T-helper 1 cell treated with Interleukin-12 subunit alpha and Interleukin-12 subunit beta and Interleukin-4 antibody, amounts not matched to agents 30 μg/mL and 1 μg/mL, for 36 hours (primary cell): ENCODE measurements around the gene PPM1H.
"Not testable (repeated sequence)": the region's sequence is repeated elsewhere in the genome, so short reads cannot be mapped to it uniquely, and the experiment has no call there.

Experiments
- H3K27ac Mint-ChIP-seq: one replicate; pipeline ENCODE4 v1.8.0; 2021; ENCODE audit warnings: mild to moderate bottlenecking, mixed read lengths
- H3K27me3 Mint-ChIP-seq: one replicate; pipeline ENCODE4 v1.8.0; 2021; ENCODE audit warnings: low read depth, mixed read lengths
- H3K36me3 Mint-ChIP-seq: one replicate; pipeline ENCODE4 v1.8.0; 2021; ENCODE audit warnings: low read depth, mixed read lengths
- H3K4me1 Mint-ChIP-seq: one replicate; pipeline ENCODE4 v1.8.0; 2021; ENCODE audit warnings: low read depth, mixed read lengths
- H3K4me3 Mint-ChIP-seq: one replicate; pipeline ENCODE4 v1.8.0; 2021; ENCODE audit warnings: mild to moderate bottlenecking, moderate library complexity, mixed read lengths
- H3K9me3 Mint-ChIP-seq: one replicate; pipeline ENCODE4 v1.8.0; 2021; ENCODE audit warnings: mixed read lengths

PPM1H gene

DNA sequence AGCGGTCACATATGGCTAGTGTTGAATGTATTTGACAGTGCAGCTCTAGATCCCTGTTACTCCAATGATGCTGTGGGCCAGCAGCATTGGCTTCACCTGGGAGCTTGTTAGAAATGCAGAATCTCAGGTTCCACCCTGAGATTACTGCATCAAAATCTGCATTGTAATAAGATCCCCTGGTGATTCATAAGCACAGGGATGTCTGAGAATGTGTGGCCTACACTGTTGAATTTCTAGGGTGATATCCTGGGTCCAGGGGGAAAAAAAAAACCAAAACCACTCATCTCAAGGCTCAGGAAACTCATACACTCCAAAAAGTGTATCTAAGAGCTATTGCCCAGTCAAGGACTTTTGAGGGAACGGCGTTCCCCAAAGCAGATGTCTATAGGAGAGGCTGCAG is 196.8 kb downstream of the PPM1H start:
- Mint-ChIP-seq H3K27me3 (no peaks in the 10 kb centered on the region), H3K9me3 (no peaks in the 10 kb centered on the region), H3K36me3 (no peaks in the 10 kb centered on the region), H3K4me1 (peaks cover 3% of the 10 kb centered on the region), H3K27ac (no peak overlapping the region), H3K4me3 (no peak overlapping the region)

DNA sequence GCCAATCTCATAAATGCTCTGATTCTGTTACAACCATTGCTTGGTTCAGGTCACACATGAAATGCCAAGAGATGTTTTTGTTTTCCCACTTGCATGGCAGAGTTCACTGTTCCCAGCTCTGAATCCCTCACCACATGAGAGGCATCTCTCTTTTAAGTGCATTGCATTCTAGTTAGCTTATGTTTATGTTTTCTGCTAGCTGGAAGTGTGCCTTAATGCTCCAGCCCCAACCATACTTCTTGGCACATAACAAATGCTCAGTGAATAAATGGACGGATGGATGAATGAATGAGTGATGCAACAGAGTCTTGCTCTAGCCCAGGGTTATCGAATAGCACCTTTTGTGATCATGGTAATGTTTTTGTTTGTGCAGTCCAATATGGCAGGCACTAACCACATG is 197.3 kb downstream of the PPM1H start:
- Mint-ChIP-seq H3K4me1 (peaks cover 6% of the 10 kb centered on the region), H3K27ac (no peak overlapping the region), H3K27me3 (no peaks in the 10 kb centered on the region), H3K9me3 (no peaks in the 10 kb centered on the region), H3K36me3 (no peaks in the 10 kb centered on the region), H3K4me3 (no peak overlapping the region)

DNA sequence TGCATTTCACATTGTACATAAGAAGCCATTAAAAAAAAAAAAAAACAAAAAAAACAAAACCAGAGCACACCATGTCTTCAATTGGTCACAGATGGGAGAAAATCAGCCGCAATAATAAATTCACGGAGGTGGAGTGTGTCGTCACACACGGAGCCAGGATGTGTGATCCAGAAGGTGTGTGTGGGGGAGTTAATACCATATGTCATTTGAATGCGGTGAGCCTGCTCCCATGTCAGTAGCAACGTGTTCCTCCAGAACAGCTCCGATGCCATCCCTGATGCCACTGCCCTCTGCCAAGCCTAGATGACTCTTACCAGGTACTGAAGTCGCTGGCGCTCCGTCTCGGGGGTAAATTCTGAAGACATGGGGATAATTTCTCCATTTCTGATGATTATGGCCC is 197.8 kb downstream of the PPM1H start:
- Mint-ChIP-seq H3K4me1 (peaks cover 6% of the 10 kb centered on the region), H3K9me3 (no peaks in the 10 kb centered on the region), H3K36me3 (no peaks in the 10 kb centered on the region), H3K27ac (no peak overlapping the region), H3K27me3 (no peaks in the 10 kb centered on the region), H3K4me3 (no peak overlapping the region)

DNA sequence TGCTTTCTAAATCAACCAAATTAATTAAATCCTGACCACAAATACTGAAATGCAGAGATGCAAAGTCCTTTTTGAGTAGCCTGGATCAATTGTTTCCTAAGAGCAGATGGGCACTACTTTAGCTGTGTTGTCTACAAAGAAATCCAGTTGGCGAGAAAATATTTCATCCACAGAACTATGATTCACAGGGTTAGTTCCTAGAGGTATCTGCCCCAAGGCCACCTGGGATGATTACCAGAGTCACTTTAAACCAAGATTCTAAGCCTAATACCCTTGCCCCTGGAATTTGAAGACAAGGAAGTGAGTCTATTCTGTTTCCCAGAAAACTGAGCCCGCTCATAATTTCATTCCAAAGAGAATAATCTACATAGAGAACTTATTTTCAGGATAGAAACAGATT is 198.4 kb downstream of the PPM1H start:
- Mint-ChIP-seq H3K27me3 (no peaks in the 10 kb centered on the region), H3K4me3 (no peak overlapping the region), H3K36me3 (no peaks in the 10 kb centered on the region), H3K9me3 (no peaks in the 10 kb centered on the region), H3K4me1 (peaks cover 6% of the 10 kb centered on the region), H3K27ac (no peak overlapping the region)

DNA sequence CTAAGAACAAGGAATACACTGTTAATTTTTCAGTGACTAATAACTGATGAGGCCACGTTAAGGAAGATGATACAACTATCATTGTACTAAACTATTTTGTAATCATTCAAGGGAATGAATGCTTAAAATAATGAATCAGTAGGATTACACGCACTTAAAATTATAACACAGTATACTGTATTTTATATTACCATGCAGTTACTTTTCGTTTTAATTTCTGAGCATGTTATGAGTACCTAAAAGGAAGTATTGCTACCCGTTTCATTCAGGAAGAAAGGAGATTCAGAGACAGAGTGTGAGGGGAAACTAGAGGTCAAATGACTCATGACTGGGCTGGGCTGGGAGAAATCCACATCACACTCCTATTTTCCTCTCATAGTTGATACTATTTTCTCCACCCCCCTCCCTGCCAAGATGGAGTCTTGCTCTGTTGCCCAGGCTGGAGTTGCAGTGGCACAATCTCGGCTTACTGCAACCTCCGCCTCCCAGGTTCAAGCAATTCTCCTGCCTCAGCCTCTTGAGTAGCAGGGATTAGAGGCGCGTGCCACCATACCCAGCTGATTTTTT is 202.0 kb downstream of the PPM1H start:
- Mint-ChIP-seq H3K27ac (no peak overlapping the region), H3K4me3 (no peak overlapping the region), H3K9me3 (no peaks in the 10 kb centered on the region), H3K27me3 (peaks cover 10% of the 10 kb centered on the region), H3K4me1 (peaks cover 6% of the 10 kb centered on the region), H3K36me3 (no peaks in the 10 kb centered on the region)

DNA sequence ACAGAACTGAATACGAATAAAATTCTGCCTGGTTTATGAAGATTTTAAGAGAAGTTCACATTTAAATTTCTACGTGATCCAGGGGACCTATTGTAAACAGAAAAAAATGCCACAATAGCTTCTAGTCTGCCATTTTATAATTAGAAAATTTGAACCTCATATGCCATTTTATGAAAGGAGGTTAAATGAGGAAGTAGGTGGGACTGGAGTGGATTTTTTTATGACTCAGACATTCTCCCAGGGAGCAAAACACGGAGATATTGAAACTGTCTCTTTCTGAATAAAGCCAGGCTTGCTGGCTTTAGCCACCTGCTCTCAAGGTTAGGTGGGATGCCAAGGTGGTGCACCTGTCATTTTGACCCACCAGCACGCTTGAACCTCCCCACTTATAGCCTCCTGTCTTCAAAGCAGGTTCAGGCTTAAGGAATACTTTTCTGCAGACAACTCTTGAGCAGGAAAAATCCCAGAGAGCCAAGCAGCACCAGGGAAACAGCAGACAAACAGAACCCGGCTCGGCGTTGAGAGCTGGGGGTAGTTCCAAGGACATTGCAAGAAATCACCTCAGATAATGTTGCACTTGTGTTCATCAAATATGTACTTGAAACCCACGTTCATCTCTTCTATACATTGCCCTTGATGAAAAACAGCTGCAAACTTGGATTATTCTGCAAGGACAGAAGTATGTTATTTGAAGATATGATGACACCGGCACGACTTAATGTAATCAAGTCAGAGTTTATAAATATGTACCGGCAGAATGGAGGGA is 203.7 kb downstream of the PPM1H start:
- Mint-ChIP-seq H3K9me3 (no peaks in the 10 kb centered on the region), H3K36me3 (no peaks in the 10 kb centered on the region), H3K27me3 (peaks cover 11% of the 10 kb centered on the region), H3K27ac (no peak overlapping the region), H3K4me1 (peaks cover 6% of the 10 kb centered on the region), H3K4me3 (no peak overlapping the region)

DNA sequence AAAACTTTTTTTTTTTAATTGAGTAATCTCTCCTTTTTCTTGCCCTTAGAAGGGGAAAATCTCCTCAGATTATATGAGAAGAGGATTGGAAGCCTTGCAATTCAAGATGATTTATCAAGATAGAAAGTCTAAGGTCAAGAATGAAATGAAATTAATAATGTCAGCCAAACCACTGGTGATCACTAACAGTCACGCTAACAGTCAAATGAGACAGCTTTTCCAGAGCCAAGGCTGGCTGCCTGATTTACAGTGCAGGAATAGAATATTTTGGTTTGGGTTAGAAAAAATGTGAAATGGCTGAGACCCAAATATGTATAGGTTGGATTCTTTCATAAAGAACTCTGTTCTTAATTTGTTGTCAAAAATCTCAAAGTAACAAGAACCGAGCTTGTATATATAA is 204.3 kb downstream of the PPM1H start:
- no peak overlapping the region for H3K27ac Mint-ChIP-seq
- peaks cover 15% of the 10 kb centered on the region for H3K27me3 Mint-ChIP-seq
- peaks cover 6% of the 10 kb centered on the region for H3K4me1 Mint-ChIP-seq
- H3K36me3 Mint-ChIP-seq, result no peaks in the 10 kb centered on the region
- H3K4me3 Mint-ChIP-seq, result no peak overlapping the region
- no peaks in the 10 kb centered on the region for H3K9me3 Mint-ChIP-seq

DNA sequence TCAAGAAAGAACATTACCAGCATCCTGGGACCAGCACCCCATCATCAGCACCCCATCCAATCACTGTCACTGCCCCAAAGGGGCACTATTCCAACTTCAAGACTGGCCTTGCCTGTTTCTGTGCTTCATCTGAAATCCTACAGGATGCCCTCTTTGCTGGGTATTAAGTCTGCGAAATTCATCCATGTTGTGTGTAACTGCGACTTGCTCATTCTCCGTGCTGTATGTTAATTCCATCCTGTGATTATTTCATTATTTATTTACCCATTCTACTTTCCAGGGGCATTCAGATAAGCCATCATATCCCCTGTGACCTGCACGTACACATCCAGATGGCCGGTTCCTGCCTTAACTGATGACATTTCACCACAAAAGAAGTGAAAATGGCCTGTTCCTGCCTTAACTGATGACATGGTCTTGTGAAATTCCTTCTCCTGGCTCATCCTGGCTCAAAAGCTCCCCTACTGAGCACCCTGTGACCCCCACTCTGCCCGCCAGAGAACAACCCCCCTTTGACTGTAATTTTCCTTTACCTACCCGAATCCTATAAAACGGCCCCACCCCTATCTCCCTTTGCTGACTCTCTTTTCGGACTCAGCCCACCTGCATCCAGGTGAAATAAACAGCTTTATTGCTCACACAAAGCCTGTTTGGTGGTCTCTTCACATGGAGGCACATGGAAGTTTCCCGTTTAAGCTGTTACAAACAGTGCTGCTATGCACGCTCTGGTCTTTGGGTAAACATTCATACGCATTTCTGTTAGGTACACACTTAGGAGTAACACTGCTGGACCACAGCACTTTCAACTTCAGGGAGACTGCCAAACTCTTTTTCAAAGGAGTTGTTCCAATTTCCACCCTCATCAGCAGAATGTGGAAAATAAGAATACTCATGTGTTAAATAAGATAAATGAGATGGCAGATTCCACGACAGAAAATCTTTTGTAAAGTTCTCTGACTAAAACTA is 205.1 kb downstream of the PPM1H start:
- not testable (repeated sequence) for H3K4me1 Mint-ChIP-seq, H3K9me3 Mint-ChIP-seq, H3K36me3 Mint-ChIP-seq, H3K27ac Mint-ChIP-seq, H3K4me3 Mint-ChIP-seq
- H3K27me3 Mint-ChIP-seq, result peaks cover 15% of the 10 kb centered on the region

DNA sequence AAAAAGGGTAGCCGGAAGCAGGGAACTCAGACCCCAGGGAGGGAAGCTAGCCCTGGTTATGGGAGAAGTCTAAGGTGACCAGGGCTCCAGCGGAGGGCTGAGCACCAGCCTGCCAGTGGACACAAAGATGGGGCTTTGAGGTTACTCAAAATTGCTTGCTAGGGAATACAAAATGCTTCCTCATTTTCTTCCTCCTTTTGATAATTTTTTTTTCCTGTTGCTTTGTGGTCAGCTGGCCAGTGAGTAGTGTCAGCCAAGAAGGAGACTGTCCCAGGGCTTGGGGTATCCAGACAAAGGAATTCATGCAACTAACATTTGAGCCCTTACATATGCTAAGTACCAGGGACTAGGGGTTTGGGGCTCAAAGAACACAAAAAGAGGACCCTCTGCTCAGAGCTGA is 206.2 kb downstream of the PPM1H start:
- peaks cover 15% of the 10 kb centered on the region for H3K27me3 Mint-ChIP-seq
- H3K9me3 Mint-ChIP-seq, result no peaks in the 10 kb centered on the region
- no peak overlapping the region for H3K27ac Mint-ChIP-seq
- H3K36me3 Mint-ChIP-seq, result no peaks in the 10 kb centered on the region
- H3K4me1 Mint-ChIP-seq, result peaks cover 3% of the 10 kb centered on the region
- H3K4me3 Mint-ChIP-seq, result no peak overlapping the region

DNA sequence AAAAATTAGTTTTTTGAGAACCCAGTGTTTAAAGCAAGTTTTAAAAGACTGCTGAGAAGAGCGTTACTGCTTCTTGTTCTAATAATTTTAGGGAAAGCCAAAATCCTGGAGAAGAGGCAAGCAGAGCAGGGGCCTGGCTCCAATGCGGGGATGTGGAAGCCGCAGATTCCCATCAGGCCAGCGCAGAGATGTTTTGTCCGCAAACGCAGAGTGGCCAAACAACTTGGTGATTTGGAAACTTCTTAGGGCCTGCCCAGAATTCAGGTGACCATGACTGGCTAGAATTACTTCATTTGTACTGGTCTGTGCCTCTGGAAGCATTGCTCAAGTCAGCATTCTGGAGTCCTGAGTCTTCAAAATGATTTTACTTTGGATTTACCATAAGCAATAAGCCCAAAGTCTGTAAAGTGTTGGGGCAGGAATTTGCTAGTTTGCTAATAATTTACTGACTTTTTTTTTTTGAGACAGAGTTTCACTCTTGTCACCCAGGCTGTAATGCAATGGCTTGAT is 208.4 kb downstream of the PPM1H start:
- Mint-ChIP-seq H3K9me3 (no peaks in the 10 kb centered on the region), H3K4me1 (no peaks in the 10 kb centered on the region), H3K4me3 (no peak overlapping the region), H3K36me3 (no peaks in the 10 kb centered on the region), H3K27me3 (peaks cover 15% of the 10 kb centered on the region), H3K27ac (no peak overlapping the region)

DNA sequence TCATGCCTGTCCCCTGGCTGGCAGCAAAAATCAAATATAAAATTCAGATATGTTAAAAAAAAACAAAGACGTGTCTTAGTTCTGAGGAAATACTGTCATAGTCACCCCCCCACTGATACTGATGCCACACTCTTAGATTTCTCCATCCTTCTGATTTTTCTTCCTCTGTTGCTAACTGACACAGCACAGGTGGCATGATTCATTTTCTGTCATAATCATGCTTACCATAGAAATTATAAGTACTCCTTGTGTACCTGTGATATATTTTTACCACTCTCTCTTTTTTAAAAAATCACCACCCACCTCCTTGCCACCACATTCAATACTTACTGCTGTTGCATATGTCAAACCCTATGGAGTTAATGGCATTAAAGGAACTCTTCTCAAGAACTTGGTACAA is 209.2 kb downstream of the PPM1H start:
- H3K9me3 Mint-ChIP-seq, result no peaks in the 10 kb centered on the region

DNA sequence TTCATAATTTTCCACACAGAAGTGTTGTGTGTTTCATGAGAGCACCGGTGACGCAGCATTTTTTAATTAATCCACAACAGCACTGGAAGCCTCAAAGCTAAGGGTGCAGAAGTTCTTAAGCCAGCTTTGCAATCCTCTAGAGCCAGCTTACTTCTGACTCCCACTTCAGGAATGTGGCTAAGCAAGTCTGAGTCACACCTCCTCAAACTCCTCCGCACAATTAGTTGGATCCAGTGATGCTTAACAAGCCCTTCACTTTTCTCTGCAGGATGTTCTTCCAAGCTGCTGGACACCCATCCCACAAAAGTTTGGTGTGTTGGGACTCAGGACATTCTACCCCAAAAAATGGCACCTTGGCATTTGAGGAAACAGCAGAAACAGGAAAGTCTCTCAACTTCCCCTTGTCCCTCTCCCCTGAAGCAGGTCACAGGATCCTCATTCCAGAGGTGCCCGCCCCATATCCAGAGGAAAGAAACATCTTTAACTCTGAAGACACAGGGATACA is 210.0 kb downstream of the PPM1H start:
- no peaks in the 10 kb centered on the region for H3K36me3 Mint-ChIP-seq

More for the DNA sequence above, 209.2 kb downstream of the PPM1H start:
- H3K27me3 Mint-ChIP-seq, result peaks cover 19% of the 10 kb centered on the region
- no peak overlapping the region for H3K4me3 Mint-ChIP-seq
- H3K4me1 Mint-ChIP-seq, result no peaks in the 10 kb centered on the region
- no peak overlapping the region for H3K27ac Mint-ChIP-seq
- H3K36me3 Mint-ChIP-seq, result no peaks in the 10 kb centered on the region

DNA sequence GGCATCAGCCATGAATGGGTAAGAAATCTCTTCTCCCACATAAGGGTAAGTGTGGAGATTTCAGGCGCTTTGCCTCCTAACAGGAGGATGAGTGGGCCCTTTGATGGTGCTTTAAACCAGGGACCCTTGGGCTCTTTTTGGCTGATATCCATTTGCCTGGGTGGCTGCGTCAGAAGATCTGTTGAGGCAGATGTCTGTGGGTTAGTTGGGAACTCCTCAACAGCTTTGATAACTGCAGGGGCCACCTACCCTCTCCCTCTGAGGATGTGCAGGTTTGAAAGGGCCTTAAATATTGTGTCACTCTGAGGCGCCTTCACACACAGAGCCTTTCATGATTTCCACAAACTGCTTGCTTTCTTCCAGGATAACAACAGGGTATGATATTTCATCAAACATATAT is 210.7 kb downstream of the PPM1H start:
- no peak overlapping the region for H3K27ac Mint-ChIP-seq
- H3K9me3 Mint-ChIP-seq, result no peaks in the 10 kb centered on the region
- H3K36me3 Mint-ChIP-seq, result no peaks in the 10 kb centered on the region
- no peak overlapping the region for H3K4me3 Mint-ChIP-seq
- peaks cover 16% of the 10 kb centered on the region for H3K27me3 Mint-ChIP-seq
- no peaks in the 10 kb centered on the region for H3K4me1 Mint-ChIP-seq

More for the DNA sequence above, 210.0 kb downstream of the PPM1H start:
- Mint-ChIP-seq H3K27me3 (peaks cover 18% of the 10 kb centered on the region), H3K27ac (no peak overlapping the region), H3K4me1 (no peaks in the 10 kb centered on the region), H3K9me3 (no peaks in the 10 kb centered on the region), H3K4me3 (no peak overlapping the region)

DNA sequence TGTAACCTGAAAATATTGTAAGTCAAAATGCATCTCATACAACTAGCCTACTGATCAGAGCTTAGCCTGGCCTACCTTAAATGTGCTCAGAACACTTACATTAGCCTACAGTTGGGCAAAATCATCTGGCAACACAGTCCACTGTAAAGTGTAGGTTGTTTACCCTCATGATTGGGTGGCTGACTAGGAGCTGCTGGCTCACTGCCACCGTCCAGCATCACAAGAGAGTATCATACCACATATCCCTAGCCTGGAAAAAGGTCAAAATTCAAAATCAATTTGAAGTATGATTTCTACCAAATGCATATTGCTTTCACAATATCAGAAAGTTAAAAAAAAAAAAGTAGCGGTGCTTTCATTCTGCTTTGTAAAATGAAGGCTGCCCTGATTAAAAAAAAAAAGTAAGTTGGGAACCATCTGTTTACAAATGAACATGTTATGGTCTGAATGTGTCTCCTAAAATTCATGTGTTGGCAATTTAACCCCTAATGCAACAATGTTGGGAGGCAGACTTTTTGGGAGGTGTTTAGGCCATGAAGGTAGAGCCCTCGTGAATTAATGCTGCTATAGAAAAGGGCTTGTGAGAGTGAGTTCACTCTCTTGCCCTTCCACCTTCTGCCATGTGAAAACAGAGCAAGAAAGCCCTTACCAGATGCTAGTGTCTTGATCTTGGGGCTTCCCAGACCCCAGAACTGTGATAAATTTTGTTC is 211.8 kb downstream of the PPM1H start:
- Mint-ChIP-seq H3K4me1 (no peaks in the 10 kb centered on the region), H3K9me3 (no peaks in the 10 kb centered on the region), H3K27ac (no peak overlapping the region), H3K36me3 (no peaks in the 10 kb centered on the region), H3K4me3 (no peak overlapping the region), H3K27me3 (peaks cover 14% of the 10 kb centered on the region)
